Nephron progenitor cell (in vitro differentiated cells): Measurements from ENCODE around the gene TYSND1.
"Not testable (repeated sequence)": the region's sequence is repeated elsewhere in the genome, so short reads cannot be mapped to it uniquely, and the experiment has no call there.

Experiments
- DNase-seq: peaks from one replicate; pipeline ENCODE4 v3.0.0; 2021
- H3K27ac Mint-ChIP-seq: 2 replicates; pipeline ENCODE4 v1.8.0; 2021; ENCODE audit warnings: mild to moderate bottlenecking, moderate library complexity, mixed read lengths
- H3K27me3 Mint-ChIP-seq: 2 replicates; pipeline ENCODE4 v1.8.0; 2021; ENCODE audit warnings: mild to moderate bottlenecking, low read depth, mixed read lengths; ENCODE audit not compliant: poor library complexity
- H3K36me3 Mint-ChIP-seq: 2 replicates; pipeline ENCODE4 v1.8.0; 2021; ENCODE audit warnings: low read depth, mixed read lengths
- H3K4me1 Mint-ChIP-seq: 2 replicates; pipeline ENCODE4 v1.8.0; 2021; ENCODE audit warnings: mixed read lengths
- H3K4me3 Mint-ChIP-seq: 2 replicates; pipeline ENCODE4 v1.8.0; 2021; ENCODE audit warnings: mild to moderate bottlenecking, moderate library complexity, mixed read lengths
- H3K9me3 Mint-ChIP-seq: 2 replicates; pipeline ENCODE4 v1.8.0; 2021; ENCODE audit warnings: mild to moderate bottlenecking, moderate library complexity, mixed read lengths
- CTCF ChIP-seq: fragments of 200-600 bp; sonication (generic); IDR thresholded peaks from 2 replicates; pipeline ENCODE4 v1.5.0; 2021; ENCODE audit warnings: antibody characterized with exemption

The TYSND1 gene

GRCh38 chr10:70162151-70162891 lies 15.8 kb upstream of the TYSND1 start:
- Mint-ChIP-seq H3K9me3 (no peaks in the 10 kb centered on the region), H3K27ac (peak overlapping the region; percentile 55), H3K4me1 (peaks cover 21% of the 10 kb centered on the region), H3K4me3 (no peak overlapping the region), H3K36me3 (peaks cover 52% of the 10 kb centered on the region), H3K27me3 (no peaks in the 10 kb centered on the region)
- no peak for TF ChIP-seq CTCF
- DNase-seq = no peak

- no peak overlapping the region for H3K27ac Mint-ChIP-seq
- H3K36me3 Mint-ChIP-seq = peaks cover 61% of the 10 kb centered on the region
- H3K27me3 Mint-ChIP-seq = no peaks in the 10 kb centered on the region
- no peak for TF ChIP-seq CTCF
- H3K9me3 Mint-ChIP-seq = no peaks in the 10 kb centered on the region
- H3K4me1 Mint-ChIP-seq = peaks cover 18% of the 10 kb centered on the region
- H3K4me3 Mint-ChIP-seq = no peak overlapping the region
- DNase-seq = no peak
These were observed 14.3 kb upstream of the TYSND1 start for GRCh38 chr10:70160798-70161197.

- Mint-ChIP-seq H3K36me3 (peaks cover 65% of the 10 kb centered on the region), H3K4me1 (peaks cover 18% of the 10 kb centered on the region)
- not testable (repeated sequence) for DNase-seq, H3K9me3 Mint-ChIP-seq, H3K27ac Mint-ChIP-seq, H3K27me3 Mint-ChIP-seq, H3K4me3 Mint-ChIP-seq
These were observed 12.9 kb upstream of the TYSND1 start for GRCh38 chr10:70159366-70159765.

- Mint-ChIP-seq H3K36me3 (peaks cover 68% of the 10 kb centered on the region), H3K9me3 (no peaks in the 10 kb centered on the region), H3K4me3 (no peak overlapping the region), H3K27ac (no peak overlapping the region), H3K27me3 (no peaks in the 10 kb centered on the region), H3K4me1 (peaks cover 13% of the 10 kb centered on the region)
- no peak for DNase-seq
- no peak for TF ChIP-seq CTCF
These were observed 11.6 kb upstream of the TYSND1 start for GRCh38 chr10:70158113-70158512.

- DNase-seq = no peak
- Mint-ChIP-seq H3K9me3 (no peaks in the 10 kb centered on the region), H3K36me3 (peaks cover 72% of the 10 kb centered on the region), H3K27ac (no peak overlapping the region), H3K4me3 (no peak overlapping the region), H3K27me3 (no peaks in the 10 kb centered on the region), H3K4me1 (no peaks in the 10 kb centered on the region)
- TF ChIP-seq CTCF = no peak
These were observed 8.8 kb upstream of the TYSND1 start for GRCh38 chr10:70155255-70155838.

GRCh38 chr10:70148516-70148915 lies 2.0 kb upstream of the TYSND1 start:
- TF ChIP-seq CTCF = no peak
- Mint-ChIP-seq H3K9me3 (no peaks in the 10 kb centered on the region), H3K27ac (no peak overlapping the region), H3K4me1 (peaks cover 17% of the 10 kb centered on the region), H3K4me3 (no peak overlapping the region), H3K36me3 (peaks cover 32% of the 10 kb centered on the region), H3K27me3 (peaks cover 10% of the 10 kb centered on the region)
- no peak for DNase-seq
